ENCODE results near the gene MCC. TPM values are rescaled to one million over a fixed set of nuclear protein-coding genes. Genes with fewer than 3 reads are reported as not detected.
A peak's percentile ranks its signal among the peaks of the same experiment; 100 is the strongest.

Gene MCC
- total RNA-seq, 5 donors from 2014 or later (not counting 1 experiment from before 2014, with no cell fraction given) = 2.6 to 8.3 (median 6.3) TPM

DNA sequence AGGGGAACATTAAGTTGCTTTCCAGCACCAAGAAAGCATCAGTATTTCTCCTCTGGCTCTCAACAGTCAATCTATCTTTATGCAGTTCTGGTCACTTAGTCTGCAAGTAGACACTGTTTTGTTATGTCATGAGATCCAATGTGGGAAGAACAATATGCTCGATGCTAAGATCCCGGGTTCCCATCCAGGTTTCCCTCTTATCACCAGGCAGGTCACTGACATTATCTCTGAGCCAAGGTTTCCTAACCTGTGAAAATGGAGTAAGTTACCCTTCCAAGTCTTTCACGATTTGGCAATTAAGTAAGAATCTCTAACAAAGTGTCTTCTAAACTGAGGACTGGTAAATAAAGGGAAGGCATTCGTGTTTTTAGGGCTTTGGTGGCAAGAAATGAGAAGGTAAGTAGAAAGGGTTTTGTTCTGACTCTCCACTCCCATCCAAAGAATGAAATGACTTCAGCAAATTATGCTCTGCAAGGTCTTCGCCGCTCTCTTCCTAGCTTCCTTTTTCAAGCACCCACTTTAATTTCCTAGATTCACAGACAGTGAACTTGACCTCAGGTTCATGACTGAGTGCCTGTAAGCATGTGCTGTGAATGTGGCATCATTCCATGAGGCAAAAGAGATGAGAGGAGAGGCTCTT is 425.3 kb downstream of the MCC start:
- WGBS (ENCODE audit: insufficient coverage) = no CpG with 5 or more reads among the region's 6 CpGs
- Histone ChIP-seq H3K4me3 (ENCODE audit: control insufficient read depth in 1 of 2, extremely low read depth in 1 of 2, low read length in 1 of 2) (peak overlapping the region in 1 of 2 donors; percentile 32), H3K36me3 (ENCODE audit: control insufficient read depth in 2 of 2, extremely low read depth in 1 of 2, insufficient read depth in 1 of 2, low read length in 1 of 2) (no peaks in the 10 kb centered on the region), H3K9me3 (no peaks in the 10 kb centered on the region), H3K27me3 (replicated peaks in 1 of 2; ENCODE audit: control insufficient read depth in 2 of 2, extremely low read depth in 1 of 2, insufficient read depth in 2 of 2, low read length in 1 of 2) (no peaks in the 10 kb centered on the region), H3K4me1 (ENCODE audit: control insufficient read depth in 1 of 2, extremely low read depth in 1 of 2, insufficient read depth in 2 of 2, low read length in 2 of 2) (peaks cover 43 to 51% of the 10 kb centered on the region in 2 experiments), H3K27ac (ENCODE audit: low read length) (peak overlapping the region; percentile 42)
- ChIA-PET CTCF (interaction anchor here in 1 of 2 donors (0.6 kb wide), 1 partner anchor 37 kb away, joined by 5 read pairs; no protein-coding TSS in a partner anchor), POLR2A (interaction anchor here in 1 of 2 donors (0.6 kb wide), 1 partner anchor 22 kb away, joined by 3 read pairs; no protein-coding TSS in a partner anchor)
- Mint-ChIP-seq H3K4me1 (peaks cover 48 to 78% (median 53%) of the 10 kb centered on the region in 3 donors), H3K36me3 (peaks cover 14% of the 10 kb centered on the region), H3K9me3 (no peaks in the 10 kb centered on the region), H3K27ac (peak overlapping the region; percentile 75 to 89), H3K27me3 (no peaks in the 10 kb centered on the region), H3K4me3 (peak overlapping the region in 1 of 3 donors; percentile 9)
- DNase-seq = no peak
- ATAC-seq (replicated peaks in 1 of 4) = no peak

DNA sequence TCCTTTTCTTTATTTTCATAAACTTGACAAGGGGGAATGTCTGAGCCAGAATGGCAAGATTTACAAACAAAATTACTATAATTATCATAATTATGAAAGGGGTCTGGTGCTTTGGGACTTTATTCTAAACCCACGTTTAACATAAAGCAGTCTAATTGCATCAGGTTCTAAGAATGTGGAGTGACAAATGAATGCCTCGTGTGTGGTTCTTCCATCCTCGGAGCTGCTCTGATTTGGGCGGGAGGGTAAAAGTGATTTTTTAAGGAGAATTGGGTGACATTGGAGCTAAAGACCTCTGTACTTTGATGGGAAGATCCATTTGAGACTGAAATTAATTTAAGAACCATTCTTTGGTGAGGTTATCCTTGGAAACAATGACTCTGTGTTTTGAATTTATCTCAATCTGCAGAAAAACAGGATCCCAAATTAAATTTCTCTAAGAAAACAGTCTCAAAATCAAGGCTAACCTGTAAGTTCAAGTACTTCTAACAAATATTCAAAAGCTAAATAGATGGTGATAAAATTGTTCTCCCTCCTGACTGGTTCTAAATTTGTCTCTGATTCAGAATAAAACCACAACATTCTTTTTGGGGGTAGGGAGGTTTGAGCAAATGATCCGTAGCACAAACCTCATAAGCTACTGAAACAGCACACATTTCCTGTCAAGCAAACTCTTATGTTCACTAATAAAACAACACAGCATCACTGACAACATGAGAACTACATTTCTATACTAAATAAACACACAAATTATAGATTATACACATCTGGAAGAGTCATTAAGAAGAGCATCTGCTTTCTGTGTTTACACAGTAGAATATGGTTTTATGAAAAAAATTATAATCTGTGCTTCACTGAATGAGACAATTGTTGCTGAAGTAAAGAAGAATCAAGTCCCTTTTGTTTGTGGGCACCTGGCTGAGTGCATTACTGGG is 426.1 kb downstream of the MCC start:
- peak overlapping the region; percentile 75 to 89 for H3K27ac Mint-ChIP-seq
- Histone ChIP-seq H3K4me3 (ENCODE audit: control insufficient read depth in 1 of 2, extremely low read depth in 1 of 2, low read length in 1 of 2) (peak overlapping the region in 1 of 2 donors; percentile 32), H3K27me3 (replicated peaks in 1 of 2; ENCODE audit: control insufficient read depth in 2 of 2, extremely low read depth in 1 of 2, insufficient read depth in 2 of 2, low read length in 1 of 2) (no peaks in the 10 kb centered on the region), H3K27ac (ENCODE audit: low read length) (peak overlapping the region; percentile 42), H3K9me3 (no peaks in the 10 kb centered on the region), H3K4me1 (ENCODE audit: control insufficient read depth in 1 of 2, extremely low read depth in 1 of 2, insufficient read depth in 2 of 2, low read length in 2 of 2) (peaks cover 42 to 51% of the 10 kb centered on the region in 2 experiments), H3K36me3 (ENCODE audit: control insufficient read depth in 2 of 2, extremely low read depth in 1 of 2, insufficient read depth in 1 of 2, low read length in 1 of 2) (no peaks in the 10 kb centered on the region)
- 79% methylated on average over 3 of the region's 5 CpGs for WGBS (ENCODE audit: insufficient coverage)
- CTCF ChIA-PET = no interaction called here
- peak overlapping the region in 2 of 3 donors; percentile 2 to 9 for H3K4me3 Mint-ChIP-seq
- H3K4me1 Mint-ChIP-seq = peaks cover 48 to 82% (median 53%) of the 10 kb centered on the region in 3 donors
- H3K27me3 Mint-ChIP-seq = no peaks in the 10 kb centered on the region
- H3K36me3 Mint-ChIP-seq = peaks cover 10% of the 10 kb centered on the region
- POLR2A ChIA-PET = no interaction called here
- no peaks in the 10 kb centered on the region for H3K9me3 Mint-ChIP-seq
- ATAC-seq (replicated peaks in 1 of 4) = peak in 2 of 4 experiments; percentile 49 to 70
- DNase-seq = no peak

GRCh38 chr5:113060408-113061025 is 427.7 kb downstream of the MCC start:
- no peak overlapping the region for H3K4me3 ChIP-seq (ENCODE audit: control insufficient read depth in 1 of 2, extremely low read depth in 1 of 2, low read length in 1 of 2)
- peaks cover 36 to 50% of the 10 kb centered on the region in 2 experiments for H3K4me1 ChIP-seq (ENCODE audit: control insufficient read depth in 1 of 2, extremely low read depth in 1 of 2, insufficient read depth in 2 of 2, low read length in 2 of 2)
- Mint-ChIP-seq H3K36me3 (peaks cover 7% of the 10 kb centered on the region), H3K4me3 (no peak overlapping the region), H3K9me3 (no peaks in the 10 kb centered on the region), H3K27me3 (no peaks in the 10 kb centered on the region), H3K27ac (peak overlapping the region in 1 of 2 donors; percentile 53), H3K4me1 (peaks cover 47 to 74% (median 53%) of the 10 kb centered on the region in 3 donors)
- WGBS (ENCODE audit: insufficient coverage) = 100% methylated on average over 2 of the region's 4 CpGs
- H3K36me3 ChIP-seq (ENCODE audit: control insufficient read depth in 2 of 2, extremely low read depth in 1 of 2, insufficient read depth in 1 of 2, low read length in 1 of 2) = no peaks in the 10 kb centered on the region
- no peaks in the 10 kb centered on the region for H3K27me3 ChIP-seq (replicated peaks in 1 of 2; ENCODE audit: control insufficient read depth in 2 of 2, extremely low read depth in 1 of 2, insufficient read depth in 2 of 2, low read length in 1 of 2)
- POLR2A ChIA-PET = interaction anchor here in 1 of 2 donors (0.5 kb wide), 1 partner anchor 1555 kb away, joined by 3 read pairs; no protein-coding TSS in a partner anchor
- CTCF ChIA-PET = no interaction called here
- H3K9me3 ChIP-seq = no peaks in the 10 kb centered on the region
- ATAC-seq (replicated peaks in 1 of 4) (no peak), DNase-seq (no peak)
- H3K27ac ChIP-seq (ENCODE audit: low read length) = no peak overlapping the region

DNA sequence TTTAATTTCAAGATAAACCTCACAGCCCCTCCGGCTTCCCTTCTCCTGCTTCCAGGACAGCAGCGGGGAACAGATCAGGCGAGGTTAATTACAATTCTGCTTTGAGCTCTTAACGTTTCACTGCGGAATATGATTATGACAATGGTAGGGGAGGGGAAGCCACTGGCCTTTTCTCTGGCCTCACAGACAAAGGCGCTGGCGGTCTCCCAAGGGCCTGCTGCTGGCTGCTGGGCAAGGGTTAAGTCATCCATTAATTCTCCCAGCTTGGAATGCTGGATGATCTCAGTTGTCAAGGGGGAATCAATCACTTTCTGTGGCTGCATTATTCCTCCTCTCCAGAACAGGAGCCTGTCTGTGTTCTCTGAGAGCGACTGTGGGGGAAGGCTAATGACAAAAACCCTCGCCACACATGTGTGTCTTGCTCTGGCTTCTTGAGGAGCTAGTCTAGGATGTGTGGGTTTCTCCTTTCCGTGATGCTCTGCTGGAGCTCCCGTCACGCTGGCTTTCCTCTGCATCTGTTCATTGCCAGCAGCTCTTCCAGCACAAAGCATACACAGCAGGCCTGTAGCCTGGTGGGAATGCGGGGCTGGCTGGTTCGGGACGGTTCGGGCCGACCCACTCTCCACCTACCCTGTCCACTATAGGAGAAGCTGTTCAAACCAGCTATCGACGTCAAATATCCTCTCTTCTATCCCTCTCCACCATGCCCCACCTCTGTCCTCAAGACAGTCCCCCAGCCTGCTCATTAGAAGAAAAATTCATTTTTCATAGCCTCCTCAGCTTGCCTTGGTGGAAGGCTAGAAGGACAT is 428.8 kb downstream of the MCC start:
- WGBS (ENCODE audit: insufficient coverage) = 96% methylated on average over 10 of the region's 19 CpGs
- ATAC-seq (replicated peaks in 1 of 4) = no peak
- Histone ChIP-seq H3K27ac (ENCODE audit: low read length) (no peak overlapping the region), H3K4me1 (ENCODE audit: control insufficient read depth in 1 of 2, extremely low read depth in 1 of 2, insufficient read depth in 2 of 2, low read length in 2 of 2) (peaks cover 36 to 46% of the 10 kb centered on the region in 2 experiments), H3K36me3 (ENCODE audit: control insufficient read depth in 2 of 2, extremely low read depth in 1 of 2, insufficient read depth in 1 of 2, low read length in 1 of 2) (no peaks in the 10 kb centered on the region), H3K4me3 (ENCODE audit: control insufficient read depth in 1 of 2, extremely low read depth in 1 of 2, low read length in 1 of 2) (no peak overlapping the region), H3K9me3 (no peaks in the 10 kb centered on the region), H3K27me3 (replicated peaks in 1 of 2; ENCODE audit: control insufficient read depth in 2 of 2, extremely low read depth in 1 of 2, insufficient read depth in 2 of 2, low read length in 1 of 2) (no peaks in the 10 kb centered on the region)
- H3K27me3 Mint-ChIP-seq = no peaks in the 10 kb centered on the region
- POLR2A ChIA-PET = interaction anchor here in 1 of 2 donors (0.5 kb wide), 1 partner anchor 1554 kb away, joined by 3 read pairs; no protein-coding TSS in a partner anchor
- H3K4me1 Mint-ChIP-seq = peaks cover 41 to 63% (median 42%) of the 10 kb centered on the region in 3 donors
- H3K9me3 Mint-ChIP-seq = no peaks in the 10 kb centered on the region
- DNase-seq = no peak
- CTCF ChIA-PET = no interaction called here
- peaks cover 7% of the 10 kb centered on the region for H3K36me3 Mint-ChIP-seq
- peak overlapping the region in 1 of 3 donors; percentile 5 for H3K4me3 Mint-ChIP-seq
- peak overlapping the region; percentile 17 to 60 for H3K27ac Mint-ChIP-seq

GRCh38 chr5:113058706-113059226 is 429.5 kb downstream of the MCC start:
- WGBS (ENCODE audit: insufficient coverage) = 40% methylated on average over 1 of the region's 6 CpGs
- Histone ChIP-seq H3K4me3 (ENCODE audit: control insufficient read depth in 1 of 2, extremely low read depth in 1 of 2, low read length in 1 of 2) (peak overlapping the region in 1 of 2 donors; percentile 36), H3K4me1 (ENCODE audit: control insufficient read depth in 1 of 2, extremely low read depth in 1 of 2, insufficient read depth in 2 of 2, low read length in 2 of 2) (peaks cover 36 to 46% of the 10 kb centered on the region in 2 experiments), H3K27ac (ENCODE audit: low read length) (no peak overlapping the region), H3K27me3 (replicated peaks in 1 of 2; ENCODE audit: control insufficient read depth in 2 of 2, extremely low read depth in 1 of 2, insufficient read depth in 2 of 2, low read length in 1 of 2) (no peaks in the 10 kb centered on the region), H3K36me3 (ENCODE audit: control insufficient read depth in 2 of 2, extremely low read depth in 1 of 2, insufficient read depth in 1 of 2, low read length in 1 of 2) (no peaks in the 10 kb centered on the region), H3K9me3 (no peaks in the 10 kb centered on the region)
- ATAC-seq (replicated peaks in 1 of 4) = no peak
- peak overlapping the region in 1 of 2 donors; percentile 17 for H3K27ac Mint-ChIP-seq
- peak overlapping the region in 1 of 3 donors; percentile 5 for H3K4me3 Mint-ChIP-seq
- CTCF ChIA-PET = no interaction called here
- H3K36me3 Mint-ChIP-seq = peaks cover 10% of the 10 kb centered on the region
- no peak for DNase-seq
- H3K4me1 Mint-ChIP-seq = peaks cover 39 to 58% (median 39%) of the 10 kb centered on the region in 3 donors
- H3K27me3 Mint-ChIP-seq = no peaks in the 10 kb centered on the region
- no peaks in the 10 kb centered on the region for H3K9me3 Mint-ChIP-seq
- POLR2A ChIA-PET = no interaction called here
